ENCODE data around the gene ST3GAL3.

DNA sequence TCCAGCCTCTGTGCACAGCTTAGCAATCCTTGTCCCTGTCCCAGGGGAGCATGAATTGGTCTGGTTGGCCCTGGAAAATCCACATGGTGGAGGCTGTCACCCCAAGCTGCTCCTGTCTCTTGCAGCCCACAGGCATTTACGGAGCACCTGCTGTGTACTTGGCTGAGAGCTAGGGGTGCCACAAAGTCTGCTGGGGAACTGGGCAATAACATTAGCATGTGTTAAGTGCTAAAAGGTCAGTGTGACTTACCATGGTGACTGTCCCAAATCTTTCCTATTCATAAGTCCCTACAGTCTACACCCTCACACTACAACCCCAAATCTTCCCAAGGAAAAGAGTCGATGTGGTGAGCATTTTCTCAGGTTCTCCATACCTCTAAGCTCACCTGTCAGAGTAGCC lies 172.7 kb downstream of the ST3GAL3 start:
- TF ChIP-seq, protein P1, sequence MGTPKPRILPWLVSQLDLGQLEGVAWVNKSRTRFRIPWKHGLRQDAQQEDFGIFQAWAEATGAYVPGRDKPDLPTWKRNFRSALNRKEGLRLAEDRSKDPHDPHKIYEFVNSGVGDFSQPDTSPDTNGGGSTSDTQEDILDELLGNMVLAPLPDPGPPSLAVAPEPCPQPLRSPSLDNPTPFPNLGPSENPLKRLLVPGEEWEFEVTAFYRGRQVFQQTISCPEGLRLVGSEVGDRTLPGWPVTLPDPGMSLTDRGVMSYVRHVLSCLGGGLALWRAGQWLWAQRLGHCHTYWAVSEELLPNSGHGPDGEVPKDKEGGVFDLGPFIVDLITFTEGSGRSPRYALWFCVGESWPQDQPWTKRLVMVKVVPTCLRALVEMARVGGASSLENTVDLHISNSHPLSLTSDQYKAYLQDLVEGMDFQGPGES (IDR thresholded peaks at IDR 0.05) = no peak
- TF ChIP-seq, protein P2, sequence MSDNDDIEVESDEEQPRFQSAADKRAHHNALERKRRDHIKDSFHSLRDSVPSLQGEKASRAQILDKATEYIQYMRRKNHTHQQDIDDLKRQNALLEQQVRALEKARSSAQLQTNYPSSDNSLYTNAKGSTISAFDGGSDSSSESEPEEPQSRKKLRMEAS (IDR thresholded peaks at IDR 0.05; ENCODE audit: low read depth, low read length) = no peak
- no peak for TF ChIP-seq POU2F2 (IDR thresholded peaks at IDR 0.05; ENCODE audit: borderline replicate concordance, low read depth, low read length)

Measured in GM12878 (cell line).